BJ (cell line): ENCODE data around the gene PTPA. TPM values are rescaled to one million over a fixed set of nuclear protein-coding genes. Genes with fewer than 3 reads are reported as not detected.
A peak's percentile ranks its signal among the peaks of the same experiment; 100 is the strongest.
"Not testable (repeated sequence)": the region's sequence is repeated elsewhere in the genome, so short reads cannot be mapped to it uniquely, and the experiment has no call there.

Experiments
- CTCF ChIA-PET: fragments of 350-600 bp; formaldehyde crosslinking; extraction: SDS; loops from one replicate; lab custom pipeline; 2021; ENCODE audit warnings: antibody characterized with exemption, inconsistent platforms; lab: Yijun Ruan, JAX
- POLR2A ChIA-PET: fragments of 300-600 bp; sonication (Branson Sonifier 250); formaldehyde crosslinking; extraction: SDS; loops from one replicate; lab custom pipeline; 2021; ENCODE audit warnings: antibody characterized with exemption; lab: Charles Lee
- DNase-seq: peaks from one replicate; pipeline ENCODE4 v3.0.0-alpha.2; 2011; ENCODE audit warnings: low read depth
- H3K27me3 ChIP-seq: 2 replicates; pipeline ENCODE4 v1.6.0; 2011; ENCODE audit warnings: low read length; ENCODE audit not compliant: control insufficient read depth, insufficient read depth
- H3K36me3 ChIP-seq: 2 replicates; pipeline ENCODE4 v1.5.1; 2011; ENCODE audit warnings: low read length; ENCODE audit not compliant: control insufficient read depth, insufficient read depth
- H3K4me3 ChIP-seq: 2 replicates; pipeline ENCODE4 v1.5.1; 2011; ENCODE audit warnings: low read depth, mild to moderate bottlenecking, control low read depth, low read length
- polyA plus RNA-seq: library from polyadenylated mRNA; depleted of rRNA; stranded (reverse); fragments of >200 nt; gene quantifications from 2 replicates; pipeline ENCODE4 v1.2.3, GENCODE V29; 2011
- TF ChIP-seq, protein P1 (sequence below): IDR thresholded peaks from 2 replicates; pipeline ENCODE4 v1.5.1; 2011; ENCODE audit warnings: low read depth, mild to moderate bottlenecking, control low read depth, inconsistent platforms, low read length, moderate library complexity; ENCODE audit not compliant: insufficient read depth

PTPA gene
- polyA plus RNA-seq, 1 experiment = 251 TPM

DNA sequence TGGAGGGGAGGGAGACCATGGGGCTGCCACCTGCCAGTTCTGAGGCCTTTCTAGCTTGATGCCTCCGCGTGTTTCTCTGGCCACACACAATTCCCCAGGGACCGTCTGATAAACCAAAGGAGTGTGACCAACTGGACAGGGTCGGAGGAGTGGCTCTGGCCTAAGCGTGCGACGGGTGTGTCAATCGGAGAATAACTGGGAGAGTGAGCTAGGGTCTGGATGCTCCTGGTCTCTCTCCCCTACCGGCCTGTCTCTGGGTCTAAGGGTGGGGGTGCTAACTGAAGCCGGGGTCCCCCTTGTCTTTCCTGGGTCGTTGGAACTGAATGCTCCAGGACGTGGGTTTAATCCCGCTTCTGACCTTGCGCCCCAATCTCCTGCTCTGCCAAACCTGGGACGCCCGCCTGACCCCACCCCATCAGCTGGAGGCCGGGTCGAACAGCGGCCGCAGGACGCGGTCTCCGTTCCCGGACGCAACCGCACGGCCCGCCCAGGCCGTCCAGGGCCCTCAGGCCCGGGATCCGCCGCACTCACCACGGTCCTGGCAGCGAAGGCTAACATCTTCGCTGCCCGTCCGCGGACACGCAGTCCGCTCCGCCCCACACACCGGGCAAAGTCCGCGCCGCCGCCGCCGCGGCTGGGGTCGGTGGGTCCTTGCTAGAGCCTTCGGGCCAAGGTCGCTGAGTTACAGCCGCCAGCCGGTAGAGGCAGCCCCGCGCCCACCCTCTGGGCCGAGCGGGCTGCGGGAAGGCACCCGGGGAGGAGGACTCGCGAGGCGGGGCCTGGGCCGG, 1.1 kb upstream of the PTPA start:
- no peaks in the 10 kb centered on the region for H3K27me3 ChIP-seq
- peaks cover 15% of the 10 kb centered on the region for H3K36me3 ChIP-seq
- POLR2A ChIA-PET = no interaction called here
- peak overlapping the region; percentile 98 for H3K4me3 ChIP-seq
- CTCF ChIA-PET = interaction anchor here (1.0 to 1.6 kb wide), 3 partner anchors 21 to 514 kb away, joined by 4 to 6 read pairs (median 4); no protein-coding TSS in a partner anchor
- DNase-seq = no peak
- TF ChIP-seq, protein P1, sequence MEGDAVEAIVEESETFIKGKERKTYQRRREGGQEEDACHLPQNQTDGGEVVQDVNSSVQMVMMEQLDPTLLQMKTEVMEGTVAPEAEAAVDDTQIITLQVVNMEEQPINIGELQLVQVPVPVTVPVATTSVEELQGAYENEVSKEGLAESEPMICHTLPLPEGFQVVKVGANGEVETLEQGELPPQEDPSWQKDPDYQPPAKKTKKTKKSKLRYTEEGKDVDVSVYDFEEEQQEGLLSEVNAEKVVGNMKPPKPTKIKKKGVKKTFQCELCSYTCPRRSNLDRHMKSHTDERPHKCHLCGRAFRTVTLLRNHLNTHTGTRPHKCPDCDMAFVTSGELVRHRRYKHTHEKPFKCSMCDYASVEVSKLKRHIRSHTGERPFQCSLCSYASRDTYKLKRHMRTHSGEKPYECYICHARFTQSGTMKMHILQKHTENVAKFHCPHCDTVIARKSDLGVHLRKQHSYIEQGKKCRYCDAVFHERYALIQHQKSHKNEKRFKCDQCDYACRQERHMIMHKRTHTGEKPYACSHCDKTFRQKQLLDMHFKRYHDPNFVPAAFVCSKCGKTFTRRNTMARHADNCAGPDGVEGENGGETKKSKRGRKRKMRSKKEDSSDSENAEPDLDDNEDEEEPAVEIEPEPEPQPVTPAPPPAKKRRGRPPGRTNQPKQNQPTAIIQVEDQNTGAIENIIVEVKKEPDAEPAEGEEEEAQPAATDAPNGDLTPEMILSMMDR = no peak

DNA sequence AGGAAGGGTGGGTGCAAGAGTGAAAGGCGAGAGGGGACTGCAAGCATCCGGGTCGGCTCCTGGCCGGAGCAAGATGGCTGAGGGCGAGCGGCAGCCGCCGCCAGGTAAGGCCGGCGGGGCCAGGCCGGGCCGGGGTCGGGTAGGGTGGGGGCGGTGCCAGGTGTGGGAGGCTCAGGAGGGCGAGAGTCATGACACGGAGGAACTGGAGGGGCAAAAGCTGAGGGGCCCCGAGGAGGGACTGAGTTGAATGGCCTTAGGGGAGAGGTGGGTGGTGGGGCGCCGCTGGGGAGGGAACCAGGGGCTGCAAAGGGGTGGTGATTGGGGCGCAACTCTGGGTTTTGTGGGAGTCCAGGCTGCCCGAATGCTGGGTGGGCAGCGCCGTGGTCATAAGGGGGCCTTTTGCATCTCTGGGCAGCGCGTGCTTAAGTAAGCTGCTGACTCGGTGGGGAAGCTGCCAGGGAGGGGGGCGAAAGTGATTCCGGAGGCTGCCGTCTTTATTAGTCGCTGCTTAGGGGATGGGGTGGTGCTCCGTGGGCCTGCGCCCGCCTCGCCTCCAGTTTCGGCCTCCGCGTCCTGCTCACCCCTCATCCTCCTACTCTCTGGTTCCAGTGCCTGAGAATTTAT, 425 bp downstream of the PTPA start:
- peak overlapping the region; percentile 98 for H3K4me3 ChIP-seq
- peaks cover 8% of the 10 kb centered on the region for H3K36me3 ChIP-seq
- ChIA-PET POLR2A (no interaction called here), CTCF (interaction anchor here (1.2 to 2.6 kb wide), 4 partner anchors 9 to 514 kb away, joined by 3 to 5 read pairs (median 3); partner anchors contain the start of genes C9orf50 and NTMT1)
- no peak for DNase-seq
- TF ChIP-seq, protein P1 = no peak
- no peaks in the 10 kb centered on the region for H3K27me3 ChIP-seq

DNA sequence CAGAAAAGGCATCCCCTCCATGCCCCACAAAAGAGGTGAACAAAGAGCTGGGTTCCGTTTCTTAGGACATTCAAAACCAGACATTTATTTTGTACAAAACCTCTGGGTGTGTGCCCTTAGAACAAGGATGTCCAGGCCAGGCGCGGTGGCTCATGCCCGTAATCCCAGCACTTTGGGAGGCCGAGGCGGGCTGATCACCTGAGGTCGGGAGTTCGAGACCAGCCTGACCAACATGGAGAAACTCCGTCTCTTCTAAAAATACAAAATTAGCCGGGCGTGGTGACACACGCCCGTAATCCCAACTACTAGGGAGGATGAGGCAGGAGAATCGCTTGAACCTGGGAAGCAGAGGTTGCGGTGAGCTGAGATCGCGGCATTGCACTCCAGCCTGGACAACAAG, 1.3 kb downstream of the PTPA start:
- CTCF ChIA-PET = interaction anchor here (0.6 to 2.6 kb wide), 6 partner anchors 9 to 513 kb away, joined by 3 to 5 read pairs (median 3); partner anchors contain the start of genes C9orf50 and NTMT1
- H3K27me3 ChIP-seq, H3K36me3 ChIP-seq, DNase-seq, POLR2A ChIA-PET: not testable (repeated sequence)
- peak overlapping the region; percentile 98 for H3K4me3 ChIP-seq

DNA sequence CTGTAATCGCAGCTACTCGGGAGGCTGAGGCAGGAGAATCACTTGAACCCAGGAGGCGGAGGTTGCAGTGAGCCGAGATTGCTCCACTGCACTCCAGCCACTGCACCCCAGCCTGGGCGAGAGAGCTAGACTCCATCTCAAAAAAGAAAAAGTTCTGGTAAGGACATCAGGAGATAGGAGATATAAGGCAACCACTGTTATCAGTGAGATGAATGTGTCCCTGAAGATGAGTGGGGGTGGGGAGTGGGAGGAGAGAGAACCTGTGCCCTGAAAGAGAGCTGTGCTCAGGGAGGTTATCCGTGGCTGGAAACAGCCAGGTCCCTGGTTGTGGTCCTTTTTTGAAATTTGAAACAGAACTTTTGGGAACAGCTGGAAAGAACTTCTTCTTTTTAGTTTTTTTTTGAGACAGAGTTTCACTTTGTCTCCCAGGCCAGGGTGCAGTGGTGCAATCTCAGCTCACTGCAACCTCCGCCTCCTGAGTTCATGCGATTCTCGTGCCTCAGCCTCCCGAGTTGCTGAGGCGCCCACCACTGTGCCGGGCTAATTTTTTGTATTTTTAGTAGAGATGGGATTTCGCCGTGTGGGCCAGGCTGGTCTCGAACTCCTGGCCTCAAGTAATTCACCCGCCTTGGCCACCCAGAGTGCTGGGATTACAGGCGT, 2.6 kb downstream of the PTPA start:
- H3K27me3 ChIP-seq = no peaks in the 10 kb centered on the region
- ChIA-PET CTCF (interaction anchor here (0.6 to 4.0 kb wide), 4 partner anchors 18 to 56 kb away, joined by 3 to 12 read pairs (median 4); no protein-coding TSS in a partner anchor), POLR2A (no interaction called here)
- no peak overlapping the region for H3K4me3 ChIP-seq
- DNase-seq = no peak
- TF ChIP-seq, protein P1 = no peak
- H3K36me3 ChIP-seq = no peaks in the 10 kb centered on the region

DNA sequence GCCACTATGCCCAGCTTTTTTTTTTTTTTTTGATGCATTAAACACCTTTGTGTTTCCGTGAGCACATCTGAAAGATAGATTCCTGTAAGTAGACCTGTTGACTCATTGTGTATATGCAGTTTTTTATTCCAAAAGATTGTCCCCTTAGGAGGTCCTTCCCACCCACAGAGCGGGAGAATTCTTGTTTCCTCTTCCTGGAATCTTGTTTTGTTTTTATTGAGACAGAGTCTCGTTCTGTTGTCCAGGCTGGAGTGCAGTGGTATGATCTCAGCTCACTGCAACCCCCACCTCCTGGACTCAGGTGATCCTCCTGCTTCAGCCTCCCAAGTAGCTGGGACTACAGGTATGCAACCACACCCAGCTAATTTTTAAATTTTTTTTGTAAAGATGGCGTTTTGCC, 7.6 kb downstream of the PTPA start:
- ChIA-PET POLR2A (no interaction called here), CTCF (interaction anchor here (0.9 to 5.2 kb wide), 2 partner anchors 12 to 506 kb away, joined by 3 to 33 read pairs; no protein-coding TSS in a partner anchor)
- H3K4me3 ChIP-seq = no peak overlapping the region
- no peaks in the 10 kb centered on the region for H3K27me3 ChIP-seq
- no peak for DNase-seq
- H3K36me3 ChIP-seq = peaks cover 8% of the 10 kb centered on the region
- TF ChIP-seq, protein P1 = no peak
